ENCODE measurements around the gene C10orf71. TPM values are rescaled to one million over a fixed set of nuclear protein-coding genes. Genes with fewer than 3 reads are reported as not detected.

Gene C10orf71
- total RNA-seq, 1 experiment from 2014 or later, result not detected

- BruUV-seq (replicated peaks), result no TSS peak
- TF ChIP-seq, protein P1, sequence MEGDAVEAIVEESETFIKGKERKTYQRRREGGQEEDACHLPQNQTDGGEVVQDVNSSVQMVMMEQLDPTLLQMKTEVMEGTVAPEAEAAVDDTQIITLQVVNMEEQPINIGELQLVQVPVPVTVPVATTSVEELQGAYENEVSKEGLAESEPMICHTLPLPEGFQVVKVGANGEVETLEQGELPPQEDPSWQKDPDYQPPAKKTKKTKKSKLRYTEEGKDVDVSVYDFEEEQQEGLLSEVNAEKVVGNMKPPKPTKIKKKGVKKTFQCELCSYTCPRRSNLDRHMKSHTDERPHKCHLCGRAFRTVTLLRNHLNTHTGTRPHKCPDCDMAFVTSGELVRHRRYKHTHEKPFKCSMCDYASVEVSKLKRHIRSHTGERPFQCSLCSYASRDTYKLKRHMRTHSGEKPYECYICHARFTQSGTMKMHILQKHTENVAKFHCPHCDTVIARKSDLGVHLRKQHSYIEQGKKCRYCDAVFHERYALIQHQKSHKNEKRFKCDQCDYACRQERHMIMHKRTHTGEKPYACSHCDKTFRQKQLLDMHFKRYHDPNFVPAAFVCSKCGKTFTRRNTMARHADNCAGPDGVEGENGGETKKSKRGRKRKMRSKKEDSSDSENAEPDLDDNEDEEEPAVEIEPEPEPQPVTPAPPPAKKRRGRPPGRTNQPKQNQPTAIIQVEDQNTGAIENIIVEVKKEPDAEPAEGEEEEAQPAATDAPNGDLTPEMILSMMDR (IDR thresholded peaks at IDR 0.05; ENCODE audit: unreplicated experiment), result no peak
- intact Hi-C loops (cut with micrococcal nuclease; ENCODE audit: unreplicated experiment), result no loop called here
- CTCF ChIA-PET, result no interaction called here
- Mint-ChIP-seq H3K4me1 (ENCODE audit: low read depth, unreplicated experiment) (no peaks in the 10 kb centered on the region), H3K36me3 (ENCODE audit: insufficient read depth, unreplicated experiment) (no peaks in the 10 kb centered on the region), H3K27me3 (ENCODE audit: unreplicated experiment) (peaks cover 93% of the 10 kb centered on the region), H3K4me3 (ENCODE audit: low read depth, unreplicated experiment) (no peak overlapping the region), H3K9me3 (ENCODE audit: low read depth, unreplicated experiment) (no peaks in the 10 kb centered on the region), H3K27ac (ENCODE audit: unreplicated experiment) (no peak overlapping the region)
- no peak for DNase-seq
Measured at GRCh38 chr10:49301302-49301701, 2.3 kb downstream of the C10orf71 start.

- no peaks in the 10 kb centered on the region for H3K4me1 Mint-ChIP-seq (ENCODE audit: low read depth, unreplicated experiment)
- peaks cover 89% of the 10 kb centered on the region for H3K27me3 Mint-ChIP-seq (ENCODE audit: unreplicated experiment)
- H3K36me3 Mint-ChIP-seq (ENCODE audit: insufficient read depth, unreplicated experiment), result no peaks in the 10 kb centered on the region
- intact Hi-C loops (cut with micrococcal nuclease; ENCODE audit: unreplicated experiment), result no loop called here
- BruUV-seq (replicated peaks), result no TSS peak
- DNase-seq, result no peak
- no peak overlapping the region for H3K4me3 Mint-ChIP-seq (ENCODE audit: low read depth, unreplicated experiment)
- no peak overlapping the region for H3K27ac Mint-ChIP-seq (ENCODE audit: unreplicated experiment)
- TF ChIP-seq, protein P1 (IDR thresholded peaks at IDR 0.05; ENCODE audit: unreplicated experiment), result no peak
- no peaks in the 10 kb centered on the region for H3K9me3 Mint-ChIP-seq (ENCODE audit: low read depth, unreplicated experiment)
- CTCF ChIA-PET, result no interaction called here
Measured at GRCh38 chr10:49302088-49302487, 3.1 kb downstream of the C10orf71 start.

GRCh38 chr10:49303711-49304110 lies 4.7 kb downstream of the C10orf71 start:
- H3K4me3 Mint-ChIP-seq (ENCODE audit: low read depth, unreplicated experiment), result no peak overlapping the region
- no peaks in the 10 kb centered on the region for H3K36me3 Mint-ChIP-seq (ENCODE audit: insufficient read depth, unreplicated experiment)
- intact Hi-C loops (cut with micrococcal nuclease; ENCODE audit: unreplicated experiment), result no loop called here
- H3K27ac Mint-ChIP-seq (ENCODE audit: unreplicated experiment), result no peak overlapping the region
- TF ChIP-seq, protein P1 (IDR thresholded peaks at IDR 0.05; ENCODE audit: unreplicated experiment), result no peak
- peaks cover 87% of the 10 kb centered on the region for H3K27me3 Mint-ChIP-seq (ENCODE audit: unreplicated experiment)
- no peaks in the 10 kb centered on the region for H3K4me1 Mint-ChIP-seq (ENCODE audit: low read depth, unreplicated experiment)
- BruUV-seq (replicated peaks), result no TSS peak
- no peak for DNase-seq
- no peaks in the 10 kb centered on the region for H3K9me3 Mint-ChIP-seq (ENCODE audit: low read depth, unreplicated experiment)
- CTCF ChIA-PET, result no interaction called here

DNA sequence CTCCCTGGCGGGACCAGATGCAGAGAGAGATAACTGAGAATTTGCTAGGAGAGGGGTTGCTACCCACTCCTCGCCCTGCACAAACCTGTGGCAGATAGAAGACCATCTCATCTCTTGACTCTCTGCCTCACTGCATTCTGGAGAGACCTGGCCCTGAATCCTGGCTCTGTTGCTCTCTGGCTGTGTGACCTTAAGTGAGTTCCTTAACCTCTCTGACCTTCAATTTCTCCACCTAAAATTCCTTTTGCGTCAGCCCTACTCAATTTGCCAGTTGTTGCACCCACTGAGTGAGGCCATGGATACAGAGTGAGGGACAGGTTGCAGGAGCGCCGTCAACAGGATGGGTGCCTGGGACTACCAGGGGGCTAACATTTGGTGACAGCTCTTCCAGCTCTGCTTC lies 5.2 kb downstream of the C10orf71 start:
- Mint-ChIP-seq H3K27me3 (ENCODE audit: unreplicated experiment) (peaks cover 86% of the 10 kb centered on the region), H3K4me3 (ENCODE audit: low read depth, unreplicated experiment) (no peak overlapping the region), H3K27ac (ENCODE audit: unreplicated experiment) (no peak overlapping the region), H3K36me3 (ENCODE audit: insufficient read depth, unreplicated experiment) (no peaks in the 10 kb centered on the region), H3K4me1 (ENCODE audit: low read depth, unreplicated experiment) (no peaks in the 10 kb centered on the region), H3K9me3 (ENCODE audit: low read depth, unreplicated experiment) (no peaks in the 10 kb centered on the region)
- CTCF ChIA-PET, result no interaction called here
- intact Hi-C loops (cut with micrococcal nuclease; ENCODE audit: unreplicated experiment), result no loop called here
- no TSS peak for BruUV-seq (replicated peaks)
- DNase-seq, result no peak
- TF ChIP-seq, protein P1 (IDR thresholded peaks at IDR 0.05; ENCODE audit: unreplicated experiment), result no peak
